Measurements from ENCODE around the gene CACNB3.

Gene CACNB3

GRCh38 chr12:48811437-48812090 lies 6.7 kb upstream of the CACNB3 start:
- Histone ChIP-seq H3K36me3 (ENCODE audit: control insufficient read depth in 2 of 2, insufficient read depth in 2 of 2, low read length in 2 of 2) (no peaks in the 10 kb centered on the region), H3K4me1 (ENCODE audit: control insufficient read depth, insufficient read depth, low read length) (peaks cover 45% of the 10 kb centered on the region), H3K27ac (ENCODE audit: low read length) (peak overlapping the region; percentile 18), H3K9me3 (ENCODE audit: control insufficient read depth in 2 of 2, low read length in 2 of 2) (no peaks in the 10 kb centered on the region), H3K4me3 (ENCODE audit: low read length in 2 of 2) (no peak overlapping the region), H3K9ac (ENCODE audit: low read length in 2 of 2) (no peak overlapping the region), H3K27me3 (ENCODE audit: control insufficient read depth in 1 of 2, insufficient read depth in 2 of 2, low read length in 2 of 2) (no peaks in the 10 kb centered on the region)

GRCh38 chr12:48812389-48812788 lies 5.9 kb upstream of the CACNB3 start:
- Histone ChIP-seq H3K27me3 (ENCODE audit: control insufficient read depth in 1 of 2, insufficient read depth in 2 of 2, low read length in 2 of 2) (no peaks in the 10 kb centered on the region), H3K4me1 (ENCODE audit: control insufficient read depth, insufficient read depth, low read length) (peaks cover 51% of the 10 kb centered on the region), H3K27ac (ENCODE audit: low read length) (no peak overlapping the region), H3K36me3 (ENCODE audit: control insufficient read depth in 2 of 2, insufficient read depth in 2 of 2, low read length in 2 of 2) (no peaks in the 10 kb centered on the region), H3K9ac (ENCODE audit: low read length in 2 of 2) (peak overlapping the region in 1 of 2 donors; percentile 13), H3K4me3 (ENCODE audit: low read length in 2 of 2) (no peak overlapping the region), H3K9me3 (ENCODE audit: control insufficient read depth in 2 of 2, low read length in 2 of 2) (no peaks in the 10 kb centered on the region)

DNA sequence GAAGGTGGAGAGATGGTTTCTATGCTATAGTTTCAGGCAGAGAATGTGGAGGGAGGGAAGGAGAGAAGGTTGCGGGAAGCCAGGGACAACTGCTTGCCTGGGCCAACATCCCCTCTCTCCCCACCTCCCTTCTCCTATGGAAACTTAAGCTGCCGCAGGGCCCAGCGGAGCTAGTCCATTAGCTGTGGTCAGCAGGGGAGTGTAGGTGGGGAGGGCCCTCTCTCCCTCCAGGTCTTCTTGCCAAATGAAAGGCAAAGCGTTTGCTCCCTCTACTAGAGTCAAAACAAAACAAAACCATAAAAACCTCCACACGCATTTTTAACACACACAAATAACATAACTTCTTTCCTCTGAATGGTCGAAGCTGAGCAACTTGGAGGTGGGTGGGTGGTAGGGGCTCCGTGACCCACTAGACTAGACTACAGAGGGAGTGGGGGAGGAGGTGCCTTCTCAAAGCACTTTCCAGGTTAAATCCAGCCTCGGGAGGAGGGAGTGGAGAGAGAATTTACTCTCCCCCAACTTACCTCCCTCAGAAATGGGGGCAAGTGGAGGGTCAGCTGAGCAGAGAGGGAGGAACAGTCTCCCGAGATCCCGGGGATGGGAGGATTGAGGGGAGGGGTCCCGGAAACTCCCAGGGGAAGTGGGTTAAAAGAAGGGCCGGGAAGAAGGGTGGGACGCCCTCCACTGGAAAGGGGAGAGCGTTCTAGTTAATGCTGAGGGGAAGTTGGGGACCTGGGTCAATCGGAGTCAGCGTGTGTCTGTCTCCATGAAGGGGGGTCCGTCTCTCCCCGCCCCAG lies 4.6 kb upstream of the CACNB3 start:
- peak overlapping the region; percentile 77 to 80 for H3K9ac ChIP-seq (ENCODE audit: low read length in 2 of 2)
- H3K9me3 ChIP-seq (ENCODE audit: control insufficient read depth in 2 of 2, low read length in 2 of 2), result no peaks in the 10 kb centered on the region
- peaks cover 59% of the 10 kb centered on the region for H3K4me1 ChIP-seq (ENCODE audit: control insufficient read depth, insufficient read depth, low read length)
- H3K36me3 ChIP-seq (ENCODE audit: control insufficient read depth in 2 of 2, insufficient read depth in 2 of 2, low read length in 2 of 2), result no peaks in the 10 kb centered on the region
- H3K27ac ChIP-seq (ENCODE audit: low read length), result peak overlapping the region; percentile 80
- peak overlapping the region; percentile 74 to 87 for H3K4me3 ChIP-seq (ENCODE audit: low read length in 2 of 2)
- no peaks in the 10 kb centered on the region for H3K27me3 ChIP-seq (ENCODE audit: control insufficient read depth in 1 of 2, insufficient read depth in 2 of 2, low read length in 2 of 2)

DNA sequence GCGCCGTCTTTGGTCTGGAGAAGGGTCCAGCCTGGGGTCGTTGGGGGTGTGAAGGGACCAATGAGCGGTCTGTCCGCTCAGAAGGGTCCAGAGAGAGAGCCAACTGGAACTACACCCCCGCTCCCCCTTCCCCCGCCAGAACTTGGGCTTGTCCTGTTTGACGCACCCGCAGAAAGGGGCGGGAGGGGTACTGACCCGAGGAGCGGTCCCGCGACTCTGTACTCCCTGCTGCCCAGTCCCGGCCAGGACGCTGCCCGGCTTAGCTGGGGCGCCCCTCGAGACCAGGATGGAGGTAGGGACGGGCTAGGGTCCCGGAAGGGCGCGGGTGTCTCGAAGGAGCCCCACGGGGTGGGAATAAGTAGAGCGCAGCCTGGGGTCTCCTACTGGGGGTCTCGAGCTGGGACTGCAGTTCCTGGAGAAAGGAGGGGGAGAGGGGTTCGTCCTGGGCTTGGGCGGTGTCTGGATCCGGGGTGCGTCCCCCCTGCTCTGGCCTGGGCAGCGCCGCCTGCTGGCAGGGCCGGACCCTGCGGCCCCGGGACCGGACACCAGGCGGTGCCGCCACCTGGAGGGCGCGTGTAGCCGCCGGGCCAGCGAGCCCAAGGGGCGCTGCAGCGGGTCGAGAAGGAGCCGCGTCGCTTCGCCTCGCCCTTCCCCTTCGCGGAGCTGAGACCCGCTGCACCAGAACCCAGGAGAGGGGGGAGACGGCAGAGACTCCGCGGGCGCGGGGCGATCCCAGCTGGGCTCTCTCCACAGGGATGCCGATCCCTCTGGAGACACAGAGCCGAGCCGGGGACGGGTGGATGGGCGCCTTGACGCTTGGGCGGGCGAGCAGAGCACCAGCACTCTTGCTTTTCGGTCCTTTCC lies 3.8 kb upstream of the CACNB3 start:
- Histone ChIP-seq H3K36me3 (ENCODE audit: control insufficient read depth in 2 of 2, insufficient read depth in 2 of 2, low read length in 2 of 2) (no peaks in the 10 kb centered on the region), H3K4me3 (ENCODE audit: low read length in 2 of 2) (peak overlapping the region; percentile 74 to 87), H3K27ac (ENCODE audit: low read length) (peak overlapping the region; percentile 80), H3K4me1 (ENCODE audit: control insufficient read depth, insufficient read depth, low read length) (peaks cover 64% of the 10 kb centered on the region), H3K9ac (ENCODE audit: low read length in 2 of 2) (peak overlapping the region; percentile 77 to 80), H3K9me3 (ENCODE audit: control insufficient read depth in 2 of 2, low read length in 2 of 2) (no peaks in the 10 kb centered on the region), H3K27me3 (ENCODE audit: control insufficient read depth in 1 of 2, insufficient read depth in 2 of 2, low read length in 2 of 2) (no peaks in the 10 kb centered on the region)

DNA sequence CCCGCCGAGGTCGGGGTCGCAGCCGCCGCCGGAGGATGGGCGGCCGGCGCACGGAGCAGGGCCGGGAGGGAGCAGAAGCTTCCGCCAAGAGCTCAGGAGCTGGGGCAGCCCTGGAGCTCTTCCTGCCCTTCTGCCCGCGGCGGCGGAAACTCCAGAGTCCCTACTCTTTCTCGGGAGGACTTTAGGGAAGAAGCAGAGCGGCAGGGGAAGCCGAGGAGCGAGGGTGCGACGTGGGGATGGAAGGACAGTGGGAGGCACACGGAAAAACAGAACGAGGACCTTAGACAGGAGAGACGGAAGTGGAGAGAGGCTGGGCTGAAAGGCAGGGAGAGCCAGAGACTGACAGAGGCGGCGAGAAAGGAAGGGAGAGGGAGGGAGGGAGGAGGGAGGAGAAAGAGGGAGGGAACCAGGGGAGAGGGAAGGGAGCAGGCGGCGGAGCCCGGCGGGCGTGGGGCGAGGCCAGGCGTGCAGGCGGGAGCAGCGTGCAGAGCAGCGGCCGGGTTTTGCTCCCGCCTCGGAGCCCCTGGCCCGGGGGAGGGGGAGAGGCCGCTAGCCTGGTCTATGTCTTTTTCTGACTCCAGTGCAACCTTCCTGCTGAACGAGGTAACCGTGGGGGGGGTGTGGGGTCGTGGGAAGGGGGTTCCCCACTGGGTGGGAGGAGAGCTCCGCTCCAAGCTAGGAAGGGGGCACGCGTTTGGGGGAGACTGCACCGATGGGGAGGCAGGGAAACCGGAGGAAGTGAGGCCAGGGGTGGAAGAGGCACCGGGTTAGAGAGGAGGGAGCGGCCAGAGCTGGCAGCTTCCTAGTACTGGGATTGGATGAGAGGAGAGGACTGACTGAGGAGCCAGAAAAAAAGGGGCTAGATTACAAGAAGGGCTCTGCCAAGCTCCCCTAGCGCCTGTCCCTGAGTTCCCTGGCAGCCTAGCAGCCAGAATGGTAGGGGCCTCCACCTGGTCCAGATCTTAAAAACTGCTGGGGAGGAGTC lies 2.9 kb upstream of the CACNB3 start:
- H3K4me3 ChIP-seq (ENCODE audit: low read length in 2 of 2), result peak overlapping the region; percentile 74 to 87
- no peaks in the 10 kb centered on the region for H3K9me3 ChIP-seq (ENCODE audit: control insufficient read depth in 2 of 2, low read length in 2 of 2)
- peaks cover 67% of the 10 kb centered on the region for H3K4me1 ChIP-seq (ENCODE audit: control insufficient read depth, insufficient read depth, low read length)
- H3K27me3 ChIP-seq (ENCODE audit: control insufficient read depth in 1 of 2, insufficient read depth in 2 of 2, low read length in 2 of 2), result no peaks in the 10 kb centered on the region
- no peaks in the 10 kb centered on the region for H3K36me3 ChIP-seq (ENCODE audit: control insufficient read depth in 2 of 2, insufficient read depth in 2 of 2, low read length in 2 of 2)
- H3K9ac ChIP-seq (ENCODE audit: low read length in 2 of 2), result peak overlapping the region; percentile 69 to 73
- peak overlapping the region; percentile 80 for H3K27ac ChIP-seq (ENCODE audit: low read length)

- Histone ChIP-seq H3K4me3 (ENCODE audit: low read length in 2 of 2) (peak overlapping the region; percentile 74 to 87), H3K27ac (ENCODE audit: low read length) (no peak overlapping the region), H3K36me3 (ENCODE audit: control insufficient read depth in 2 of 2, insufficient read depth in 2 of 2, low read length in 2 of 2) (no peaks in the 10 kb centered on the region), H3K9me3 (ENCODE audit: control insufficient read depth in 2 of 2, low read length in 2 of 2) (no peaks in the 10 kb centered on the region), H3K9ac (ENCODE audit: low read length in 2 of 2) (peak overlapping the region; percentile 6 to 48), H3K27me3 (ENCODE audit: control insufficient read depth in 1 of 2, insufficient read depth in 2 of 2, low read length in 2 of 2) (no peaks in the 10 kb centered on the region), H3K4me1 (ENCODE audit: control insufficient read depth, insufficient read depth, low read length) (peaks cover 59% of the 10 kb centered on the region)
These were observed 2.0 kb upstream of the CACNB3 start for GRCh38 chr12:48816143-48816854.

DNA sequence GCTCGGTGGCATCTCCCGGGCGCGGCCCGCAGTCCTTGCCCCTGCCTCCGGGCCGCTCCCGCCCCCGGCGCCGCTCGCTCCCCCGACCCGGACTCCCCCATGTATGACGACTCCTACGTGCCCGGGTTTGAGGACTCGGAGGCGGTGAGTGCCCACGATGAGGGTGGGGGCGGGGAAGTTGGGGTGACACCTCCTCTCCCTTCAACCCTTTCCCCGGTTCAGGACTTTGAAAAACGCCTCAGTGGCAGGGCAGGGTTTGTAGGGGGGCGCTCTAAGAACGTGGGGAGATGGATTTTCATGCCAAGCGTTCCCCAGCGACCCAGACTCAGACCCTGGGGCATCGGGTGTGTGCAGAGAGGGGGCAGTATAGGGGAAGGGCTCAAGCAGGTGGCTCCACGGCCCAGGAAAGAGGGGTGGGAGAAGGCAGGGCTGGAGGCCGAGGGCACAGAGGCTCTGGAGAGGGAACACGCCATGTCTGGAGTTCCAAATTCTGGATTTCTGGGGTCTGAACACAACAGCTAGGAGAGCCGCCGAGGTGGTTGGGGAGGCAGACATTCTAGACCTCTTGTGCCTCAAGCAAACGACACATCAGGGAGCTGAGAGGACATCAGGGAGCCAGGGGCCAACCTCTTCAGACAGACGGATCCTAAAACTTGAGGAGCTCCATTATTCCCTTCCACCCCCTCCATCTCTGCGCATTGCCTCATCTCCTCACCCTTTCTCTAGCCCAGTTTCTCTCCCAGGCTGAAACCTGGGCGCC lies 715 bp downstream of the CACNB3 start:
- Histone ChIP-seq H3K27ac (ENCODE audit: low read length) (no peak overlapping the region), H3K36me3 (ENCODE audit: control insufficient read depth in 2 of 2, insufficient read depth in 2 of 2, low read length in 2 of 2) (peaks cover 0 to 3% of the 10 kb centered on the region in 2 donors), H3K9ac (ENCODE audit: low read length in 2 of 2) (peak overlapping the region; percentile 58 to 59), H3K27me3 (ENCODE audit: control insufficient read depth in 1 of 2, insufficient read depth in 2 of 2, low read length in 2 of 2) (no peaks in the 10 kb centered on the region), H3K4me3 (ENCODE audit: low read length in 2 of 2) (peak overlapping the region; percentile 73 to 81), H3K4me1 (ENCODE audit: control insufficient read depth, insufficient read depth, low read length) (peaks cover 44% of the 10 kb centered on the region), H3K9me3 (ENCODE audit: control insufficient read depth in 2 of 2, low read length in 2 of 2) (no peaks in the 10 kb centered on the region)

- H3K4me3 ChIP-seq (ENCODE audit: low read length in 2 of 2), result no peak overlapping the region
- H3K36me3 ChIP-seq (ENCODE audit: control insufficient read depth in 2 of 2, insufficient read depth in 2 of 2, low read length in 2 of 2), result peaks cover 0 to 8% of the 10 kb centered on the region in 2 donors
- no peaks in the 10 kb centered on the region for H3K27me3 ChIP-seq (ENCODE audit: control insufficient read depth in 1 of 2, insufficient read depth in 2 of 2, low read length in 2 of 2)
- H3K9ac ChIP-seq (ENCODE audit: low read length in 2 of 2), result no peak overlapping the region
- no peak overlapping the region for H3K27ac ChIP-seq (ENCODE audit: low read length)
- H3K9me3 ChIP-seq (ENCODE audit: control insufficient read depth in 2 of 2, low read length in 2 of 2), result no peaks in the 10 kb centered on the region
- H3K4me1 ChIP-seq (ENCODE audit: control insufficient read depth, insufficient read depth, low read length), result peaks cover 35% of the 10 kb centered on the region
These were observed 1.9 kb downstream of the CACNB3 start for GRCh38 chr12:48819986-48820725.
